ENCODE results near the gene SFI1. TPM values are rescaled to one million over a fixed set of nuclear protein-coding genes. Genes with fewer than 3 reads are reported as not detected.

Gene SFI1
- total RNA-seq, 1 experiment from 2014 or later = 59.2 TPM

DNA sequence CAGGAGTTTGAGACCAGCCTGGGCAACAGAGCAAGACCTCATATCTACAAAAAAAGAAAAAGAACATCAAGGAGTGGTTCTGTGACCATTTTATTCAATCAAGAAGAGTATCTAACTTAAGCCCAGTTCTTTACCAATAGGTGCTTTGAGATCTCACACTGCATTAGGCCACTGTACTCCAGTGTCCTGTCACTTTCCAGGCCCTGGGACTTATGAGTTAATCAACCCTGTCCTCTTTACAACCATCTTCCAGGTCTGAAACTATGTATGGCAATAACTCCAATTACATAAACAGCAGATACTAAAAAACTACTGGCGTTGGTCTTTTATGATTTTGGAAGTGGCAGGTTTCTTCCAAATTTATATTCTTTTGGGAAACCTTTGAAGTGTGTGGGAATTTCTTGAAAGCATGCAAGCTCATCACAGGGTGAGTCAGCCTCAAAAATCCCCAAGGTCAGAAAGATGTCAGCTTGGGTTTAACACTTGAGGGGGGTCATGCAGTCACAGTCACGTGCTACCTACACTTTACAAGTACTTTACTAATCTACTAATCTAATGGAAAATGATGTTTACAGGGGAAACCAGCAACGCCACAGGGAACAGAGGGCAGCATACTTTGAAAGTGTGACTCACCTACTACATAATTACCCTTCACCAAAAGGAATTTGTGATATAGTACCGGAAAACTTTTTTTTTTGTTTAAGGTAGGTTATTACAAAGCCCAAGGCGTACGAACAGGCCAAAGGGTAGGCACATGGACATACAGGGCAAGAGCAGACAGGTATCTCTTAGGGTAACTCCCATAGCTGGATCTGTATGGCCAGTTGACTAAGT, 150.1 kb downstream of the SFI1 start:
- TSS peak; percentile 28 for BruUV-seq (replicated peaks)
- no peak for TF ChIP-seq CTCF (IDR thresholded peaks at IDR 0.05; ENCODE audit: unreplicated experiment)
- DNase-seq = peak; percentile 57
- H3K9me3 Mint-ChIP-seq (ENCODE audit: low read depth, unreplicated experiment) = no peaks in the 10 kb centered on the region
- peaks cover 52% of the 10 kb centered on the region for H3K36me3 Mint-ChIP-seq (ENCODE audit: insufficient read depth, unreplicated experiment)
- H3K4me1 Mint-ChIP-seq (ENCODE audit: low read depth, unreplicated experiment) = peaks cover 23% of the 10 kb centered on the region
- H3K27ac Mint-ChIP-seq (ENCODE audit: unreplicated experiment) = peak overlapping the region; percentile 76
- no peaks in the 10 kb centered on the region for H3K27me3 Mint-ChIP-seq (ENCODE audit: unreplicated experiment)
- peak overlapping the region; percentile 12 for H3K4me3 Mint-ChIP-seq (ENCODE audit: low read depth, unreplicated experiment)
- CTCF ChIA-PET = interaction anchor here (0.9 kb wide), 1 partner anchor 16 kb away, joined by 5 read pairs; no protein-coding TSS in a partner anchor
- intact Hi-C loops (cut with micrococcal nuclease; ENCODE audit: unreplicated experiment) = no loop called here

DNA sequence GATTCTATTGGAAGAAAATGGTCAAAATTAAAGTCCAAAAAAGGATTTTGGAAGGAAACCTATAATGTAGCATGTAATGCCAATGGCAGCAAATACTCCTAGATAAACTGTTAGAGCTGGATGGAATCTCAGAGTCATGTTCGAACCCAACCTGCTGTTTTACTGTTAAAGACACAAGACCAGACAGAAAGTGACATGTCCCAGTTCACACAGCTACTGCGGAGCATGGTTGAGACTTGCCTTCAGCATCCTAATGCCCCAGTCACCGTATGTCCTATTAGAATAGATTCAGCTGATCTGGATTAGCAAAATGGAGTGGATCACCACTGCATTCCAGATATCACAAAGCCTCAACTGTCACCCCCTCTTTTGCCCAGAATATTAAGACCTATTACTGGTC, 150.7 kb downstream of the SFI1 start:
- Mint-ChIP-seq H3K4me3 (ENCODE audit: low read depth, unreplicated experiment) (peak overlapping the region; percentile 12), H3K36me3 (ENCODE audit: insufficient read depth, unreplicated experiment) (peaks cover 49% of the 10 kb centered on the region), H3K27ac (ENCODE audit: unreplicated experiment) (peak overlapping the region; percentile 76), H3K27me3 (ENCODE audit: unreplicated experiment) (no peaks in the 10 kb centered on the region), H3K9me3 (ENCODE audit: low read depth, unreplicated experiment) (no peaks in the 10 kb centered on the region), H3K4me1 (ENCODE audit: low read depth, unreplicated experiment) (peaks cover 23% of the 10 kb centered on the region)
- TF ChIP-seq CTCF (IDR thresholded peaks at IDR 0.05; ENCODE audit: unreplicated experiment) = no peak
- intact Hi-C loops (cut with micrococcal nuclease; ENCODE audit: unreplicated experiment) = no loop called here
- no peak for DNase-seq
- BruUV-seq (replicated peaks) = no TSS peak
- CTCF ChIA-PET = no interaction called here

GRCh38 chr22:31647523-31648320, 151.4 kb downstream of the SFI1 start:
- BruUV-seq (replicated peaks) = no TSS peak

DNA sequence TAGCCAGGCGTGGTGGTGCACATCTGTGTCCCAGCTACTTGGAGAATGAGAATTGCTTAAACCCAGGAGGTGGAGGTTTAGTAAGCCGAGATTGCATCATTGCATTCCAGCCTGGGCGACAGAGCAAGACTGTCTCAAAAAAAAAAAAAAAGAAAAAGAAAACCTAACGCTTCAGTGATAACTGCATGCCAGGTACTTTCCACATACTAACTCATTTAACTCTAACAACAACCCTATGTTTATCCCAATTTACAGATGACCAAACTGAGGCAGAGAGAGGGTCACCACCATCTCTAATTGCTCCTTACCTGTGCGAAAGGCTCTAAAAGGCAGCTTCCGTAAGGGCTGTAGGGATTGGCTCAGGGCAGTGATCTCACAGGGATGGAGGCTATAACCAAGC, 154.1 kb downstream of the SFI1 start:
- no peak for DNase-seq
- Mint-ChIP-seq H3K27me3 (ENCODE audit: unreplicated experiment) (no peaks in the 10 kb centered on the region), H3K27ac (ENCODE audit: unreplicated experiment) (no peak overlapping the region), H3K9me3 (ENCODE audit: low read depth, unreplicated experiment) (no peaks in the 10 kb centered on the region), H3K4me1 (ENCODE audit: low read depth, unreplicated experiment) (peaks cover 42% of the 10 kb centered on the region), H3K36me3 (ENCODE audit: insufficient read depth, unreplicated experiment) (peaks cover 36% of the 10 kb centered on the region), H3K4me3 (ENCODE audit: low read depth, unreplicated experiment) (no peak overlapping the region)
- no peak for TF ChIP-seq CTCF (IDR thresholded peaks at IDR 0.05; ENCODE audit: unreplicated experiment)
- intact Hi-C loops (cut with micrococcal nuclease; ENCODE audit: unreplicated experiment) = no loop called here
- BruUV-seq (replicated peaks) = no TSS peak
- CTCF ChIA-PET = no interaction called here

More at GRCh38 chr22:31647523-31648320, 151.4 kb downstream of the SFI1 start:
- TF ChIP-seq CTCF (IDR thresholded peaks at IDR 0.05; ENCODE audit: unreplicated experiment) = no peak
- DNase-seq = no peak
- Mint-ChIP-seq H3K4me3 (ENCODE audit: low read depth, unreplicated experiment) (no peak overlapping the region), H3K27ac (ENCODE audit: unreplicated experiment) (peak overlapping the region; percentile 76), H3K9me3 (ENCODE audit: low read depth, unreplicated experiment) (no peaks in the 10 kb centered on the region), H3K27me3 (ENCODE audit: unreplicated experiment) (no peaks in the 10 kb centered on the region), H3K36me3 (ENCODE audit: insufficient read depth, unreplicated experiment) (peaks cover 42% of the 10 kb centered on the region), H3K4me1 (ENCODE audit: low read depth, unreplicated experiment) (peaks cover 23% of the 10 kb centered on the region)
- intact Hi-C loops (cut with micrococcal nuclease; ENCODE audit: unreplicated experiment) = no loop called here
- CTCF ChIA-PET = no interaction called here

All from Calu3 (cell line).